ENCODE measurements around the gene CCP110.

Gene CCP110

GRCh38 chr16:19563377-19563776, 39.6 kb downstream of the CCP110 start:
- Histone ChIP-seq H3K27me3 (ENCODE audit: control insufficient read depth, insufficient read depth, low read length) (no peaks in the 10 kb centered on the region), H3K4me1 (ENCODE audit: control insufficient read depth, insufficient read depth, low read length) (no peaks in the 10 kb centered on the region), H3K36me3 (ENCODE audit: control insufficient read depth, insufficient read depth, low read length) (no peaks in the 10 kb centered on the region), H3K9me3 (ENCODE audit: control insufficient read depth, low read length) (no peaks in the 10 kb centered on the region), H3K4me3 (ENCODE audit: low read length) (no peak overlapping the region), H3K9ac (ENCODE audit: low read length) (no peak overlapping the region)

- Histone ChIP-seq H3K9me3 (ENCODE audit: control insufficient read depth, low read length) (no peaks in the 10 kb centered on the region), H3K4me3 (ENCODE audit: low read length) (no peak overlapping the region), H3K9ac (ENCODE audit: low read length) (no peak overlapping the region), H3K27me3 (ENCODE audit: control insufficient read depth, insufficient read depth, low read length) (no peaks in the 10 kb centered on the region), H3K4me1 (ENCODE audit: control insufficient read depth, insufficient read depth, low read length) (no peaks in the 10 kb centered on the region), H3K36me3 (ENCODE audit: control insufficient read depth, insufficient read depth, low read length) (no peaks in the 10 kb centered on the region)
Observed at GRCh38 chr16:19566362-19566761, 42.6 kb downstream of the CCP110 start.

- Histone ChIP-seq H3K36me3 (ENCODE audit: control insufficient read depth, insufficient read depth, low read length) (no peaks in the 10 kb centered on the region), H3K4me1 (ENCODE audit: control insufficient read depth, insufficient read depth, low read length) (no peaks in the 10 kb centered on the region), H3K9me3 (ENCODE audit: control insufficient read depth, low read length) (no peaks in the 10 kb centered on the region), H3K4me3 (ENCODE audit: low read length) (no peak overlapping the region), H3K27me3 (ENCODE audit: control insufficient read depth, insufficient read depth, low read length) (no peaks in the 10 kb centered on the region), H3K9ac (ENCODE audit: low read length) (no peak overlapping the region)
Observed at GRCh38 chr16:19567560-19567959, 43.8 kb downstream of the CCP110 start.

- H3K9me3 ChIP-seq (ENCODE audit: control insufficient read depth, low read length) = no peaks in the 10 kb centered on the region
- H3K4me3 ChIP-seq (ENCODE audit: low read length) = no peak overlapping the region
- peaks cover 5% of the 10 kb centered on the region for H3K36me3 ChIP-seq (ENCODE audit: control insufficient read depth, insufficient read depth, low read length)
Observed at GRCh38 chr16:19573997-19574396, 50.3 kb downstream of the CCP110 start.

GRCh38 chr16:19574615-19575014, 50.9 kb downstream of the CCP110 start:
- Histone ChIP-seq H3K36me3 (ENCODE audit: control insufficient read depth, insufficient read depth, low read length) (peaks cover 5% of the 10 kb centered on the region), H3K4me3 (ENCODE audit: low read length) (no peak overlapping the region), H3K9me3 (ENCODE audit: control insufficient read depth, low read length) (no peaks in the 10 kb centered on the region), H3K9ac (ENCODE audit: low read length) (no peak overlapping the region), H3K27me3 (ENCODE audit: control insufficient read depth, insufficient read depth, low read length) (no peaks in the 10 kb centered on the region), H3K4me1 (ENCODE audit: control insufficient read depth, insufficient read depth, low read length) (no peaks in the 10 kb centered on the region)

More at GRCh38 chr16:19573997-19574396, 50.3 kb downstream of the CCP110 start:
- Histone ChIP-seq H3K9ac (ENCODE audit: low read length) (no peak overlapping the region), H3K27me3 (ENCODE audit: control insufficient read depth, insufficient read depth, low read length) (no peaks in the 10 kb centered on the region), H3K4me1 (ENCODE audit: control insufficient read depth, insufficient read depth, low read length) (no peaks in the 10 kb centered on the region)

GRCh38 chr16:19578378-19578971, 54.7 kb downstream of the CCP110 start:
- Histone ChIP-seq H3K4me1 (ENCODE audit: control insufficient read depth, insufficient read depth, low read length) (no peaks in the 10 kb centered on the region), H3K36me3 (ENCODE audit: control insufficient read depth, insufficient read depth, low read length) (peaks cover 12% of the 10 kb centered on the region), H3K9me3 (ENCODE audit: control insufficient read depth, low read length) (no peaks in the 10 kb centered on the region), H3K27me3 (ENCODE audit: control insufficient read depth, insufficient read depth, low read length) (no peaks in the 10 kb centered on the region), H3K4me3 (ENCODE audit: low read length) (no peak overlapping the region), H3K9ac (ENCODE audit: low read length) (no peak overlapping the region)

- peaks cover 11% of the 10 kb centered on the region for H3K36me3 ChIP-seq (ENCODE audit: control insufficient read depth, insufficient read depth, low read length)
- no peak overlapping the region for H3K4me3 ChIP-seq (ENCODE audit: low read length)
- H3K27me3 ChIP-seq (ENCODE audit: control insufficient read depth, insufficient read depth, low read length) = no peaks in the 10 kb centered on the region
- H3K9ac ChIP-seq (ENCODE audit: low read length) = no peak overlapping the region
- no peaks in the 10 kb centered on the region for H3K4me1 ChIP-seq (ENCODE audit: control insufficient read depth, insufficient read depth, low read length)
- H3K9me3 ChIP-seq (ENCODE audit: control insufficient read depth, low read length) = no peaks in the 10 kb centered on the region
Observed at GRCh38 chr16:19582050-19582831, 58.5 kb downstream of the CCP110 start.

- no peaks in the 10 kb centered on the region for H3K9me3 ChIP-seq (ENCODE audit: control insufficient read depth, low read length)
- H3K9ac ChIP-seq (ENCODE audit: low read length) = no peak overlapping the region
- H3K36me3 ChIP-seq (ENCODE audit: control insufficient read depth, insufficient read depth, low read length) = peaks cover 7% of the 10 kb centered on the region
- no peaks in the 10 kb centered on the region for H3K4me1 ChIP-seq (ENCODE audit: control insufficient read depth, insufficient read depth, low read length)
- H3K27me3 ChIP-seq (ENCODE audit: control insufficient read depth, insufficient read depth, low read length) = no peaks in the 10 kb centered on the region
- no peak overlapping the region for H3K4me3 ChIP-seq (ENCODE audit: low read length)
Observed at GRCh38 chr16:19583665-19584300, 60.0 kb downstream of the CCP110 start.

- H3K4me3 ChIP-seq (ENCODE audit: low read length) = no peak overlapping the region
- H3K36me3 ChIP-seq (ENCODE audit: control insufficient read depth, insufficient read depth, low read length) = no peaks in the 10 kb centered on the region
- no peaks in the 10 kb centered on the region for H3K27me3 ChIP-seq (ENCODE audit: control insufficient read depth, insufficient read depth, low read length)
- H3K9me3 ChIP-seq (ENCODE audit: control insufficient read depth, low read length) = no peaks in the 10 kb centered on the region
- no peaks in the 10 kb centered on the region for H3K4me1 ChIP-seq (ENCODE audit: control insufficient read depth, insufficient read depth, low read length)
- no peak overlapping the region for H3K9ac ChIP-seq (ENCODE audit: low read length)
Observed at GRCh38 chr16:19588661-19589060, 64.9 kb downstream of the CCP110 start.

- H3K9ac ChIP-seq (ENCODE audit: low read length) = no peak overlapping the region
- H3K9me3 ChIP-seq (ENCODE audit: control insufficient read depth, low read length) = no peaks in the 10 kb centered on the region
- no peaks in the 10 kb centered on the region for H3K36me3 ChIP-seq (ENCODE audit: control insufficient read depth, insufficient read depth, low read length)
- H3K4me1 ChIP-seq (ENCODE audit: control insufficient read depth, insufficient read depth, low read length) = no peaks in the 10 kb centered on the region
- no peak overlapping the region for H3K4me3 ChIP-seq (ENCODE audit: low read length)
- no peaks in the 10 kb centered on the region for H3K27me3 ChIP-seq (ENCODE audit: control insufficient read depth, insufficient read depth, low read length)
Observed at GRCh38 chr16:19589106-19589505, 65.4 kb downstream of the CCP110 start.

GRCh38 chr16:19589771-19590302, 66.1 kb downstream of the CCP110 start:
- Histone ChIP-seq H3K4me3 (ENCODE audit: low read length) (no peak overlapping the region), H3K36me3 (ENCODE audit: control insufficient read depth, insufficient read depth, low read length) (no peaks in the 10 kb centered on the region), H3K9ac (ENCODE audit: low read length) (no peak overlapping the region), H3K4me1 (ENCODE audit: control insufficient read depth, insufficient read depth, low read length) (peaks cover under 1% of the 10 kb centered on the region), H3K27me3 (ENCODE audit: control insufficient read depth, insufficient read depth, low read length) (no peaks in the 10 kb centered on the region), H3K9me3 (ENCODE audit: control insufficient read depth, low read length) (no peaks in the 10 kb centered on the region)

Measured in mucosa of stomach (tissue), 1 donor.